GM21737 (cell line): Measurements from ENCODE around the gene TRPM2.

ENCODE experiments used
- ATAC-seq: cut with Tn5 transposase; IDR thresholded peaks from one replicate; pipeline ENCODE4 v1.9.1; 2021; ENCODE audit warnings: mild to moderate bottlenecking, moderate library complexity; ENCODE audit not compliant: unreplicated experiment

Gene TRPM2

DNA sequence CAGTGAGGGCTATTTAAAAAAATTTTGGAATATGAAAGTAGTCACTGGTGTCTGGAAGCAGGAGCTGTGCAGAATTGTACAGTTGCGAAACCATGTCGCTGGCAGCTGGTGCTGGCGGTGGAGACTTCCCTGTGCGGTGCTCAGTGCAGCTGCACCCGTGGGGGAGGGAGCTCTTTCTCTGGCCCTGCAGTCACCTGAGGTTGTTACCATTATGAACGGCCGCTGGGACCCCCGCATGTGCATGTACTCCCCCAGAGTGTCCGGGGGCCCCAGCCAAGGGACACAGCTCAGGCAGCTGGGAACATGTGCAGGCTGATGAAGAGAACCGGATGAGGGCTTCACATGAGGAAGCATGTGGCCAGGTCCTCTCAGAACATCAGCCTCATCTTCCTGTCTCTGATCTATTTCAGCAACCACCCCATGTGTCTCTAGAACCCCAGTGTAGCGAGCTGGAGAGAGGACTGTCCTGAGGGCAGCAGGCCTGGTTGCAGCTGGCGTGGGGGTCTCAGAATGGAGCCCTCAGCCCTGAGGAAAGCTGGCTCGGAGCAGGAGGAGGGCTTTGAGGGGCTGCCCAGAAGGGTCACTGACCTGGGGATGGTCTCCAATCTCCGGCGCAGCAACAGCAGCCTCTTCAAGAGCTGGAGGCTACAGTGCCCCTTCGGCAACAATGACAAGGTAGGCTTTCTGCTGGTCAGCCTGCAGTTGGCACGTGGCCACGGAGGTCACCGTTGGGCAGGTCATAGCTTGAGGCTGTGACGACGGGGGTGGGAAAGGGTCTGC, at the start of gene TRPM2:
Gene TRPM2 (plus strand): TSS at position 431 of the 780 bp plus-strand sequence. CDS start 80 bp downstream, at position 511.
- ATAC-seq, result peak; percentile 49

DNA sequence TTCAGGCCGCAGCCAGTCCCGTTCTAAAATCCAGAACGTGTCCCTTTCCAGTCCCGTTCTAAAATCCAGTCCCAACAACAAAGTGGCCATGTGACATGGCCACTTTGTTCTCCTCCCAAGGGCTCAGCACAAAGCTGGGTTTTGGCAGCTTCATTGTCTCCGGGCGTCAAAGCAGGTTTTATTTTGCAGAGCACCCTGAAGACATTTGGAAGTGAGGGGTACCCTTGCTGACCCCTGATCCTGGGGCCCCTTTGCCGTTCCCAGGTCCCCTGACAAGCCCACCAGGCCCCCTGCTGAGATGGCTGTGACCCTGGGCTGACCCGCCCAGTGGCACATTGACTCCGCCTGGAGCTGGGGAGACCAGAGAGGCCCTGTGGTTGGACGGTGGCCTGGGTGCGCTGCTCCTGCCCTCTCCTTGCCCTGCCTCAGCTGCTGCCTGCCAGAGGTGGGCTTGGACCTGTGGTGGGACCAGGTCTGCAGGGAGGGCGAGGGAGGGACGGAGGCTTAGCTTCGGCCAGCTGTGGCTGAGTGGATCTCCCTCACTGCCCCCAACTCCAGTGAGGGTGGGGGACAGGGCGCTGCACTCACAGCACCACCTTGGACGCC, 49.3 kb upstream of the TRPM2 start:
- no peak for ATAC-seq

DNA sequence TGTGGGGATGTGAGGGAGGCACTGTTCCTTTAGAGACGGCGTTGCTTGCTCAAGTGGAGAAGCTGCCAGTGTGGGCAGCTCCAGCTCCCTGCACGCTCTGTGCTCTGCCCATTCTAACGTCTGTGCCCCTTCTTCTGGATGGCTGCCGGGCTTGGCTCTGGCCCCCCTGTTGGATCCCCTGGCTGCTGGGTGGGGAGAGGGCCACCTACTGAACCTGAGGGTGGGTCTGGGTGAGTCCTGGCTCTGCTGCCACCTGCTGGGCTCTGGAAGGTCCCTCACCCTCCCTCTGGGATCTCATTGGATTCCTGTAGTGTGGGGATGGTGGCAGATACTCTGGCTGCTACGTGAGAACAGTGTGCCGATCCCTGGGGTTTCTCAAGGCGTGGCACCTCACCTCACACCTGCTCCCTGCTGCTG, 48.5 kb upstream of the TRPM2 start:
- no peak for ATAC-seq

DNA sequence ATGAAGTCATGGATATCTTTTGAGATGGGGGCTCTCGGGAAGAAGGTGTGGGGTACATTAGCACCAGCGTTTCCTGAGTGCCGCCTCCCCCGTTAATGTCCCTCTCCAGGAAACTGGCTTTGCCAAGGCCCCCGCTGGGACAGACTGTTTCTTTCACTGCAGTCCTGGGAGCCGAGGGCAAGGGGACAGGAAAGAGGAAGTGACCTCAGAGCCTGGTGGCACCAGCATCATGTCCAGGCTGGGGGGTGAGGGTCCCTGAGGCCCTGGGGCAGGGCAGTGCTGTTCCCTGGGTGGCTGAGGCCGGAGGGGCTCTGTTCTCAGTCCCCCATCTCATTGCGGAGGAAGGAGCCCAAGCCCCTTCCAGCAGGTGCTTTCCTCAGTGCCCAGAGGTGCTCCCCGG, 47.7 kb upstream of the TRPM2 start:
- no peak for ATAC-seq

DNA sequence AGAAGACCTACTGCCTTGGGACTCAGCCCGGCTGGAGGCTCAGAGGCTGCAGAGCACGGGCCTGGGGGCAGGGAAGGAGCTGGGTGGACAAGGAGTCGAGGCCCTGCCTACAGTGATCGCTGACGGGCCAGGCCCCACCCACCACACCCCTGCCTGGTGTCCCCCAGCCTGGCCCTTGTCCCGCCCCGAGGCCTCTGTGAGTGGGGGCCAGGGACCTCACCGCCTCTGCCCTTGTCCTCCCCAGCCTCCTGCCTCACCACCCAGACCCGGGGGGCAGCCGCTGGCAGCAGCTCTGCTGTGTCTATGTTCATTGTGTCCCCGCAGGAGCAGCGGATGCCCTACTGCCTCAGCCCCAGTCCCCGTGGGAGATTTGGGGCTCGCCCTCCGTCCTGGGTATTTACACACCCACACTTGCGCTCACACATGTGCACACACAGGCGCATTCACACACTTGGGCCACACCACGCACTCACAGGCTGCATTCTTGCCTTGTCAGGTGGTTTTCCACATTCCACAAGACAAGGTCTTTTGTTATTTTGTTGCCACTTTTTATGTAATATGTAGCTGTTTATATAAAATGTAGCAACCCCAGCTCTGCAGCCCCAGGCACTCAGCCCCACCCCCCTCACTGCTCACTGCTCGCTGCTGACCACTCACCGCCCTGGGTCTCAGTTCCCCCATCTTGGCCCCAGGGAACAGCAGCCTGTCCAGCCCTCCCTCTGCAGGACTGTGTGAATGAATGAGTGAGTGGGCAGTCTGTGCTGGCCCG, 46.3 kb upstream of the TRPM2 start:
- no peak for ATAC-seq

DNA sequence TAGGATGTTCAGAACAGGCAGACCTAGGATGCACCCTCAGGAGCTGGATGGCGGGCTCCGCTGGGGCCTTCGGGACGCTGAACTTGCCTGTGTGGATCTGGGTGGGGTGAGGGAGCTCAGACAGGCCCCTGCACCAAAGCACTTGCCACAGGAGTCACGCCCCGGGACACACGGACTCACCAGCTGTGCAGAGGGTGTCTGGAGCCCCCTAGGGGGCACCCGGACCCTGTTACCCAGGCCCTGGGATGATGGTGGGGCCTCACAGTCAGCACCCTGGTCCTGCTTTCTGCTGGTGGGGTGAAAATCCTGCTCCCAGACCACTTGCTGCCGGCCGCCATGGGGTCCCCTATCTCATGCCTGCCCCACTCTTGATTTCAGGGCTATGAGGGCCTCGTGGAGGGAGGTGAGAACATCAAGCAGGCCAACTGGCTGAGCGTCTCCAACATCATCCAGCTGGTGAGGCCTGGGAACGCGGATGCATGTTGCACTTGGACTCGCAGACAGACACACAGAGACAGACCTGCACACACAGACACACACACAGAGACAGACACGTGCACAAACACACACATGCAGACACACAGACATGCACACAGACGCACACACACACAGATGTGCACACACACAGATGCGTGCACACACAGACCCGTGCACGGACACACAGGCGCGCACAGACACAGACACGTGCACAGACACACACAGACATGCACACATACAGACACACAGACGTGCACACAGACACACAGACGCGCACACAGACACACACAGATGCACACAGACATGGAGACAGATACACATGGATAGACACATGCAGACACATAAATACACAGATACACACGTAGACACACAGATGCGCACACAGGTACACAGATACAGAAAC, 42.6 kb upstream of the TRPM2 start:
- ATAC-seq, result no peak

DNA sequence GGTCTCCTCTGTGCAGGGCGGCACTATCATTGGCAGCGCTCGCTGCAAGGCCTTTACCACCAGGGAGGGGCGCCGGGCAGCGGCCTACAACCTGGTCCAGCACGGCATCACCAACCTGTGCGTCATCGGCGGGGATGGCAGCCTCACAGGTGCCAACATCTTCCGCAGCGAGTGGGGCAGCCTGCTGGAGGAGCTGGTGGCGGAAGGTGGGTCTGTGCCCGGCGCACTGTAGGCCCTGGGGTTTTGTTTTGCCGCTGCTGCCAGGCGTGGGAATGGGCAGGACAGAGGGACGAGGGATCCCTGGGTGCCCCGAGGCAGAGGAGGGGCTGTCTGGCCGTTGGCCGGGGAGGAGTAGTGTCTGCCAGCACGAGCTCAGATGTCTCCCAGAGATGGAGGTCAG, 41.3 kb upstream of the TRPM2 start:
- no peak for ATAC-seq

DNA sequence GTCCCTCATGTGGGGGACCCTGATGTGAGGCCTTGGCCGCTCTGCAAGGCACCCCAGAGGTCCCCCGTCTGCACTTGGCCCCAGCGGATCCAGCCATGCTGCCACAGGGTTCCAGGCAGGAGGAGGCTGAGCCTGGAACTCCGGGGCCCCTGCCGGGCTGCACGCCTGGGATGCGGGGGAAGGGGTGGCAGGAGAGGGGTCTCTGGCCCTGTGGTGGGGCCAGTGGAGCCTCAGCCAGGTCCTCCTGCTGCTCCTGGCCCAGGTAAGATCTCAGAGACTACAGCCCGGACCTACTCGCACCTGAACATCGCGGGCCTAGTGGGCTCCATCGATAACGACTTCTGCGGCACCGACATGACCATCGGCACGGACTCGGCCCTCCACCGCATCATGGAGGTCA, 40.7 kb upstream of the TRPM2 start:
- ATAC-seq, result no peak

DNA sequence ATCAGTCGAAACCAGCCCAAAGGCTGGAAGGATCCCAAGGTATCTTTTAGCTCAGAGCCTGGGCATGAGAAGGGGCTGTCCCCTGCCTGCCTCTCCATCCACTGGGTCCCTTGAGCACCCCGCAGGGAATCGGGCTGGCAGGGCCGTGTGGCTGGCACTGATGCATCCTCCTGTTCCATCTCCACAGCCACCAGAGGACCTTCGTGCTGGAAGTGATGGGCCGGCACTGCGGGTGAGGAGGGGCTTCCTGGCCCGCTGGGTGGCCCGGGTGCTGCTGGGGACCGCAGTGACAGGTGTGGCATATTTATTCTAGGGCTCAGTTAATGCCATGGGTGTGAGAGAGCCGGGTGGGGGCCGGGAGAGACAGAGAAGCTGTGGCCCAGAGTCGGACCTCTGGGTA, 40.0 kb upstream of the TRPM2 start:
- no peak for ATAC-seq

DNA sequence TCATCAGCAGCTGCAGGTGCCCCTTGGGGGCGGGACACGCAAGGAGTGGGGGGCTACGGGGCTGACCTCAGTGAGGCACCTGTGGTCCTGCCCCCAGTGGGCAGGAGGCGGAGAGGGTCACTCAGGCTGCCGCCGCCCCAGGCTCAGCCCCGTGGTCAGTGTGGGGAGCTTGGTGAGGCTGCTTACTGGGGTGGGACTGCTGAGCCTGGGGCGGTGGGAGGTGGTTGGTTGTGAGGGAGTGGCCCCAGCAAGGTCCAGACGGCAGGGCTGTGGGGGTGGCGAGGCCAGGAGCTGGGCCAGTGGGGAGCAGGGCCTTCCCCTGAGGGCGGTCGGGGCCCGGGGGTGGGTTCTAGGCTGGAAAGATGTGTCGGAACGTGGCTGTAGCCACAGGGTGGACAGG, 39.3 kb upstream of the TRPM2 start:
- no peak for ATAC-seq

DNA sequence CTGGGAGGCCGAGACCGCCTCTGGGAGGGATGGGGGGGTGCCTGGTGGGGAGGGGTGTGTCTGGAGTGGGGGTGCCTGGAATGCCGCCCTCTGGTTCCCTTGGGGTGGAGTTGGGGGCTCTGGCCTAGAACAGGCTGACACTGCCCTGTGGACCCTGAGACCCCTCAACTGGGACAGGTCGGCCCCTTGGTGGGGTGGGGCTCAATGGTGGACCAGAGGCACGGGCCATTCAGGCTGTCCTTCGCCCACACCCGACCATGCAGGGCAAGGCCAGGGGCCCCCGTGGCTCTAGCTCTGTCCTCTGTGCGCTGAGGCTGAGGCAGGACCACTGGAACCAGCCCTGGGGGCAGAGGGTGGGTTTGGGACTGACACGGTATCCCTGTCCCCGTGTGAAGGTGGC, 38.9 kb upstream of the TRPM2 start:
- ATAC-seq, result no peak

DNA sequence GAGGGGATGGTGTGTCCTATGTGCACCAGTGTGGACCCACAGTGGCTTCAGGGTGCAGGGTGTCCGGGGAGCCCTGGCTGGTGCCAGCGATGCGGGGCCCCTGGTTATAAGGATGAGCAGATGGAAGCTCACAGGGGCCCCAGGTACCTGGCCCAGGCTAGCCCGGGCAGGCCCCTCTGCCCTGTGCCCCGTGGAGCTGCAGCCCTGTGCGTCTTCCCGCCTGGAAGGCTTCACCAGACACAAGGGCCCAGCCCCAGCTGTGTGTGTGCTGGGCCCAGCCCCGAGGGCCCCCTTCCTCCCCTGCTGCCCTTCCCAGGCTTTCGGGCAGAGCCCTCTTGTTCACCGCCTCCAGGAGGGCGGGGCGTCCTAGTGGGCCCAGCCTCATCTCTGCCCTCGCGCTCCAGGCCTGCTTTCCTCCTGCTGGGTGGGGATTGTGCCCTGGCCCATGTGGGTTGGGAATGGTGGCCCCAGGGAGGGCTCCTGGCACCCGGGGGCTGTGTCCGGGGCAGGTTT, 37.7 kb upstream of the TRPM2 start:
- ATAC-seq, result no peak

DNA sequence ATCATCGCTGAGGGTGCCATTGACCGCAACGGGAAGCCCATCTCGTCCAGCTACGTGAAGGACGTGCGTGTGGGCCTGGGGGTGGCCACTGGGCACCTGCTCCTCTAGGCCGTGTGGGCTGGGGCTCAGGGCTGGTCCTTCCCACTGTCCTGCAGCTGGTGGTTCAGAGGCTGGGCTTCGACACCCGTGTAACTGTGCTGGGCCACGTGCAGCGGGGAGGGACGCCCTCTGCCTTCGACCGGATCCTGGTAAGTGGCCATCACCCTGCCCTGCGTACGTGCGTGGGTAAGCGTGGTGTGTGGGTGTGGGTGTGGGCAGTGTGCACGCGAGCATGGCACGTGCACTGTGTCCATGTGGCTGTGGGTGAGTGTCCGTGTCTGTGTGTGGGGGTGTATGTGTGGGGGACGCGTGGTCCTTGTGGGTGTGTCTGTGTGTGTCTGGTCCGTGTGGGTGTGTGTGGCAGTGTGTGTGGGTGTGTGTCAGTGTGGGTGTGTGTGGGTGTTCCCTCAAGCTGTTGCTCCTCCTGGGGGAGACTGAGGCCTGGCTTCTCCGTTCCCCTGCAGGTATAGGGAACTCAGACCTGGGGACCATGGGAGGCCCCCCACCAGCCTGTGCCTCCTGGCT, 37.0 kb upstream of the TRPM2 start:
- ATAC-seq, result no peak

DNA sequence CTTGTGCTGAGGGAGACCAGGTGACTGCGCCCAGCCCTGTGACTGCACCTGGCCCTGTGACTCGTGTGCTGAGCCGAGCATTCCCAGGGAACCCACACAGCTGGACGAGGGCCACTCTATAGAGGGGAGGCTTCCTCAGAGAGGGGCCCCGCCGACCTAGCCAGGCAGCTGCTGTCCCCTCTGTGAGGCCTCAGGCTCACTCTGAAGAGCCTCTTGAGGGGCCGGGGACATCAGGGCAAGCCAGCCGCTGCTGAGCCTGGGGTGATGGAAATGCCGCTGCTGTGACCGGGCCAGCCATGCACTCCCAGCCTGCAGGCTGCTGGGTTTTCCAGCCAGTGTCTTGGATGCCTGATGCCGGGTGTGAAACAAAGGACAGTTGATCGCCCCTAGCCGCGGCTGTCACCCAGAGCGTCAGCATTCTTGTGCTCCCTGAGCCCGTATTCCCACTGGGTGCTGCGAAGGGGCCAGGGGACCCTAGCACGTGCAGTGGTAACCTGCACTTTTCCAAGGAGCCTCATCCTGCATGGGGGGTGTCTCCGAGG, 36.1 kb upstream of the TRPM2 start:
- ATAC-seq, result no peak

DNA sequence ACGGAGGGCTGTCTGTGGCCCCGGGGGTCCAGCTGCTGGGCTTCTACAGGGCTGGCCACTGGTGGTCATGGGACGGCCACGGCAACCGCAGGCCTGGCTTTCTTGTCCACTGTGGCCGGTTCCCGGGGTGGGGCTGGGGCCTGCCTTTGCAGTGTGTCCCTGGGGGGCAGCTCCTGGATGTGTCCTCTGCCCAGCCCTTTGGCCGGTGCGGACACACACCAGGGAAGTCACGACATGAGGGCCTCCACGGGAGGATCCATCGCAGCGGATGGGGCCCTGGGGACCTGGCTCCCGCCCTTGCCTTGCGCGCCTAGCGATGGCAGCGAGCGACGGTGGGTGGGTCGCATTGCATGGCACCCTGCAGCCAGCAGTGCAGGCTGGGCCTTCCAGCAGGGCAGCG, 35.5 kb upstream of the TRPM2 start:
- no peak for ATAC-seq

DNA sequence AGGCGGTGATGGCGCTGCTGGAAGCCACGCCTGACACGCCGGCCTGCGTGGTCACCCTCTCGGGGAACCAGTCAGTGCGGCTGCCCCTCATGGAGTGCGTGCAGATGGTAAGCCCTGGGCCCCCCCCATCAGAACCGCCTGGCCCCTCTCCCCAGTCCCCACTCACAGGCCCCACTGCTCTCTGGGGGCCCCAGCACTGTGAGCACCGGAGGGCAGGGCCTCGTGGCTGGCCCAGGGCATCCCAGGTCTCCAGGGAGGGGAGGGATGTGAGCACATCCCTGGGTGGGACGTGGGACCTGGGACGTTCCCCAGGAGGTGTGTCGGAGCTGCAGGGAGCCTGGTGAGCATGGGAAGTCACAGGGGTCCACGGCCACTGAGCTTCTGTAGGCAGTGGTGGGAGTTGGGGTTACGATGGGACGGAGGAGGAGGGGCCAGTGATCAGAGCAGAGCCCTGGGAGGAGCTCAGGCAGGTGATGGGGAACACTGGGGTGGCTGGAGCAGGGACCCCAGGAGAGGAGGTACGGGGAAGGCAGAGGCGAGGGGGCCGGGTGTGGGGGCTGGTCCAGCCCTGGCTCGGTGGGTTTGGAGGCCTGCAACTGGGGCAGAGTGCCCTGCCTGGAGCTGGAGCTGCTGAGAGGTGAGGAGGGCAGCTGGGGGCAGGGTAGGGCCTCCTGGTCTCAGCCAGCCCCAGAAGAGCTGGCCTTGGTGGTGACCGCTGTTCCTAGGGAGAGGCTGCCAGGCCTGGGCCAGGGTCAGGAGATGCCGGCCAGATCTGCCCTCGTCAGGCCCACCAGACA, 34.7 kb upstream of the TRPM2 start:
- no peak for ATAC-seq

DNA sequence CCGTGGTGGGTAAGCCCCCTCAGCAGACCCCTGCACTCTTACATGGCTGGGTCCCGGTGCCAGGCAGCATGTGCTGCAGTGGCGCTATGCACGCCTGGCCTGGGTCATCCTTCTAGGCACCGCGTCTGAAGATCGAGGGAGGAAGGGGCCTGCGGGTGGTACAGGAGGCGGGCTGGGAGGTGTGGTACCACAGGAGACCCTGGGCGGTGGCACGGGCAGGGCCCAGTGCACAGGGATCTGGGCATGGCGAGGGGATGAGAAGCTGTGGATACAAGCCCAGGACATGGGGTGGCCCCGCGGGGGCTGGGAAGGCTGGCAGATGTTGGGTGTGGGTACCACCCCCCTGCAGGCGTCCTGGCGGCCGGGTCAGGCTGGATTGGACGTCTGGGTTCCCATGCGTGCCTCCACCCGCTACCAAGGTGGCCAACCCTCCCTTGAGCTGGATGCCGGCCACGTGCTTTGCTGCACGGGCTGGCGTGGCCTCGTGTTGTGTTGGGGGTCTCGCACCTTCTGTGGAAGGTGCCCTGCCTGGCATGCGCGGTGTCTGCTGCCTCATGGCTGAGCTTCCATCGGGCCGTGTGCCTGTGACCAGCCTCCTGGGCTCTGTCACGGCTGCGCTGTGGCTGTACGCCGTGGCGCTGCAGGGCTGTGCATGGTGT, 33.9 kb upstream of the TRPM2 start:
- ATAC-seq, result no peak

DNA sequence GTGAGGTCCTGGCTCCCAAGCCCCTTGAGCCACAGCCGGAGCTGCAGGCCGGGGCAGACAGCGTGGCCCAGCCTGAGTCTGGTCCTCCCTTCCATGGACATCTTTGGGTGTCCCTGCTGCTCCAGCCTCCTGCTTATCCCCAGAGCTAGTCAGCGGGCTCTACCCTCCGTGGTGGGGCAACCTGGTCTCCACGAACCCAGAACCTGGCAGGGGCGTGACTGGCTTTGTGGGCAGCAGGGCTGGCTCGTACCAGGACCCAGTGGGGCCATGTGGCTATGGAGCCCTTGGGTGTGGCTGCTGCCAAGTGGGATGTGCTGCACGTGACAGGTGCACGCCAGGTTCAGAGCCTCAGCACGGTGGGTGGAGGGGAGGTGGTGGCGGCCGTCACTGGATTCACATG, 32.6 kb upstream of the TRPM2 start:
- ATAC-seq, result no peak
